HG03103 (cell line): Measurements from ENCODE around the gene TLCD5.

Experiments
- ATAC-seq: cut with Tn5 transposase; IDR thresholded peaks from one replicate; pipeline ENCODE4 v1.9.1; 2021; ENCODE audit warnings: low read depth; ENCODE audit not compliant: unreplicated experiment

The TLCD5 gene

GRCh38 chr11:120306519-120307242 lies 18.4 kb upstream of the TLCD5 start:
- ATAC-seq, result no peak

- ATAC-seq, result no peak
Measured at GRCh38 chr11:120307476-120307875, 17.6 kb upstream of the TLCD5 start.

GRCh38 chr11:120308081-120308480 lies 17.0 kb upstream of the TLCD5 start:
- ATAC-seq, result no peak

GRCh38 chr11:120310870-120311269 lies 14.2 kb upstream of the TLCD5 start:
- no peak for ATAC-seq

- no peak for ATAC-seq
Measured at GRCh38 chr11:120314861-120315260, 10.2 kb upstream of the TLCD5 start.

GRCh38 chr11:120316880-120317688 lies 8.0 kb upstream of the TLCD5 start:
- ATAC-seq, result no peak

GRCh38 chr11:120317689-120318480 lies 7.2 kb upstream of the TLCD5 start:
- no peak for ATAC-seq

GRCh38 chr11:120318906-120319305 lies 6.2 kb upstream of the TLCD5 start:
- no peak for ATAC-seq

- no peak for ATAC-seq
Measured at GRCh38 chr11:120326228-120326627, 1.1 kb downstream of the TLCD5 start.

- no peak for ATAC-seq
Measured at GRCh38 chr11:120326845-120327281, 1.8 kb downstream of the TLCD5 start.

- no peak for ATAC-seq
Measured at GRCh38 chr11:120327311-120327710, 2.2 kb downstream of the TLCD5 start.

- no peak for ATAC-seq
Measured at GRCh38 chr11:120329556-120329955, 4.5 kb downstream of the TLCD5 start.

GRCh38 chr11:120330045-120330444 lies 4.9 kb downstream of the TLCD5 start:
- no peak for ATAC-seq

GRCh38 chr11:120331301-120331996 lies 6.3 kb downstream of the TLCD5 start:
- ATAC-seq, result no peak

- no peak for ATAC-seq
Measured at GRCh38 chr11:120332822-120333716, 8.0 kb downstream of the TLCD5 start.

GRCh38 chr11:120333801-120334200 lies 8.7 kb downstream of the TLCD5 start:
- ATAC-seq, result no peak

- ATAC-seq, result no peak
Measured at GRCh38 chr11:120334332-120334731, 9.2 kb downstream of the TLCD5 start.

GRCh38 chr11:120334894-120335462 lies 9.9 kb downstream of the TLCD5 start:
- ATAC-seq, result no peak

- no peak for ATAC-seq
Measured at GRCh38 chr11:120335556-120335907, 10.4 kb downstream of the TLCD5 start.
